Ramos (cell line): Measurements from ENCODE around the gene HIPK2.

Source experiments
- in situ Hi-C: fragments of 300-500 bp; cut with MboI; formaldehyde crosslinking; loops from one replicate; pipeline ENCODE4 v1.14.3; 2022; ENCODE audit warnings: low sequenced_read_pairs; ENCODE audit not compliant: unreplicated experiment

The HIPK2 gene

GRCh38 chr7:139603896-139604295 is 173.9 kb downstream of the HIPK2 start:
- in situ Hi-C loops = no loop called here

GRCh38 chr7:139603282-139603681 is 174.5 kb downstream of the HIPK2 start:
- in situ Hi-C loops = no loop called here

- in situ Hi-C loops = no loop called here
These were observed 175.6 kb downstream of the HIPK2 start for GRCh38 chr7:139602143-139602722.

- in situ Hi-C loops = no loop called here
These were observed 176.6 kb downstream of the HIPK2 start for GRCh38 chr7:139601176-139601575.

GRCh38 chr7:139600306-139600705 is 177.5 kb downstream of the HIPK2 start:
- in situ Hi-C loops = no loop called here

- in situ Hi-C loops = no loop called here
These were observed 179.2 kb downstream of the HIPK2 start for GRCh38 chr7:139598642-139599041.

GRCh38 chr7:139597028-139597427 is 180.8 kb downstream of the HIPK2 start:
- in situ Hi-C loops = no loop called here

GRCh38 chr7:139596626-139597025 is 181.2 kb downstream of the HIPK2 start:
- in situ Hi-C loops = no loop called here

GRCh38 chr7:139595806-139596205 is 182.0 kb downstream of the HIPK2 start:
- in situ Hi-C loops = no loop called here

GRCh38 chr7:139594911-139595476 is 182.8 kb downstream of the HIPK2 start:
- in situ Hi-C loops = no loop called here

GRCh38 chr7:139594090-139594489 is 183.7 kb downstream of the HIPK2 start:
- in situ Hi-C loops = no loop called here

- in situ Hi-C loops = no loop called here
These were observed 184.9 kb downstream of the HIPK2 start for GRCh38 chr7:139592801-139593461.

GRCh38 chr7:139591550-139592195 is 186.1 kb downstream of the HIPK2 start:
- in situ Hi-C loops = no loop called here

- in situ Hi-C loops = no loop called here
These were observed 188.3 kb downstream of the HIPK2 start for GRCh38 chr7:139589474-139589873.

- in situ Hi-C loops = no loop called here
These were observed 189.2 kb downstream of the HIPK2 start for GRCh38 chr7:139588632-139589031.

GRCh38 chr7:139587535-139587934 is 190.3 kb downstream of the HIPK2 start:
- in situ Hi-C loops = no loop called here

GRCh38 chr7:139586286-139586685 is 191.5 kb downstream of the HIPK2 start:
- in situ Hi-C loops = no loop called here

GRCh38 chr7:139585042-139585441 is 192.8 kb downstream of the HIPK2 start:
- in situ Hi-C loops = no loop called here

GRCh38 chr7:139583826-139584553 is 193.8 kb downstream of the HIPK2 start:
- in situ Hi-C loops = no loop called here

- in situ Hi-C loops = no loop called here
These were observed 195.1 kb downstream of the HIPK2 start for GRCh38 chr7:139582671-139583155.
